Activated CD4-positive, alpha-beta T cell treated with anti-CD3 and anti-CD28 coated beads for 48 hours (primary cell): ENCODE data around the gene PRCC.
A peak's percentile ranks its signal among the peaks of the same experiment; 100 is the strongest.

Experiments used
- DNase-seq: peaks from one replicate; pipeline ENCODE4 v3.0.0-alpha.2; 2020

The PRCC gene

GRCh38 chr1:156845953-156846545 lies 78.7 kb downstream of the PRCC start:
- no peak for DNase-seq

- DNase-seq = no peak
These were observed 79.3 kb downstream of the PRCC start for GRCh38 chr1:156846643-156847042.

DNA sequence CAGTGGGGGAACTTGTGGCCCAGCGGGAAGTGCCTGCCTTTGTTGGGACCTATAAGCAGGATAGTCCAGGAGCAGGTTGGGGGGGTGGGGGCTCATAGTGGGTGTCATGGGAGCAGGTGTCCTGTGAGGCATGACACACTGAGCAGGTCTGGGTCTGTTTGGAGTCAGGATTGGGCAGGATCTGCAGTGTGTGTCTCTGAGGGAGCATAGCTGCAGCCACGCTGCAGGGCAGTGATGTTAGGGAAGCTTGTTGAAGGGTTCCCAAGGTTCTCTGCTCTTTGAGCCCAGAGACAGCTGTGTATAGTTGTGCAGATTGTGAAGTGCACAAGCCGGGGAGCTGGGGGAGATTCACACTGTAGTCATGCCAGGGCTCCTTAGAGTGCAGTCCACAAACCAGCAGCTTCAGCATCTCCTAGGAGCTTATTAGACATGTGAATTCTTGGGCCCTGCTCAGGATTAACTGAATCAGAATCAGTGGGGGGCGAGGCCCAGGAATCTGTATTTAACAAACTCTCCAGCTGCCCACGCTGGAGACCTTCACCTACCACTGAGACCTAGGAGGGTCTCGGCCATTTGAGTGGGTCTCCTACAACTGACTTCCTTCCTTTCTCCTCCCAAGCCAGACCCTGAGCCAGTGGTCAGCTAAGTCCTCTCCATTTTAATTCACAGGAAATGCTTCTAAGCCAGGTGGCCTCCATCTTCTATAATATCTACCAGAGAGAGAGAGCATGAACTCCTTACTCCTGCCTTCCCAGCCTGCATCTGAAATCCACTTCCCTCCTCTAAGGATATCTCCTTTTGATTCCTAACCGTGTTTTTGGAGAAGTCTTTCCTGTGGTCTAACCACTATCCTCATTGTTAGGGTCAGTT lies 80.5 kb downstream of the PRCC start:
- no peak for DNase-seq

DNA sequence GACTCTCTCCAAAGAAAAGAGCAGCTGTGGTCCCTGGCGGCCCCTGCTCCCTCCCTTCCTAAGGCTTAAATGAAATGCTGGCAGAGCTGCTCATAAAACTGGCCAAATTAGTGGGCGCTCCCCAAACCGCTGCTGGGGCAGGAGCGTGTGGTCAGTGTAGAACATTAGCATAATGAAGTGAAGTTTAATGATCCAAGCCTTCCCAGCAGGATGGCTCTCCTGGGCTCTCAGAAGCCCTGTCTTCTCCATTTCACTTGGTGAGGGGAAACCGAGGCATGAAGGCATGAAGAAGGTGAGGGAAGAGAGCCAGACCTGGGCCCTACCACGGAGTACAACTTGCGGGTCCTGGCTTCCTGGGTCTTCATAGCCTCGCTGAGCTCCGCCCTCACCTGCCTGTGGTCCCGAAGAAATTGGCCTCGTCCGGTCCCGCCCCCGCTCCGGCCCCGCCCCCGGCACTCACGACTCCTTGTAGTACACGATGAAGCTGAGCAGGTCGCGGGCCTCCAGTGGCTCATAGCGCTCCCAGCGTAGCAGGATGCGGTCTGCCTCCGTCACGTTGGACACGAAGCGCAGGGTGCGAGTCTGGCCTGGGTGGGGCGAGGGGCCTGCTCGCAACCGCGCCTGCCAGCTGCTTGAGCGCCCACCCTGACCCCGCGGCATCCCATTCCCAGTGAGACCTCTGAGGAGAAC lies 81.3 kb downstream of the PRCC start:
- peak; percentile 77 for DNase-seq

DNA sequence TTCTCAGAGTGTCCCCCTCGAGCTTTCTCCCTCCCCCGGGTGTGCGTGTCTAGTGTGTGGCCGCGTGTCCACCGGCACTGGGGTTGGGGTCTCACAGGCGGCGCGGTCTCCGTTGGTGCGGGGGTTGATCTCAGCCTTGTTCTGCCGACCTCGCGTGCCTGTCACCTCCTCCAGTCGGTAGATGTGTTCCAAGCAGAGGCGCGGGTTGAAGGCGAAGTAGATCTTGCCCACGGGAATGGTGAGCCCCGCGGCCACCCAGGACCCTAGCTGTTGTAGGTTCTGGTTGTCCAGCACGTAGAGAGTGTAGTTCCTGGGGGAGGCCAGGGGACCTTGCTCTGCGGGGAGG lies 81.8 kb downstream of the PRCC start:
- DNase-seq = no peak
